Left kidney (tissue), 8 donors: ENCODE measurements around the gene TOMM40L. TPM values are rescaled to one million over a fixed set of nuclear protein-coding genes. Genes with fewer than 3 reads are reported as not detected.
A peak's percentile ranks its signal among the peaks of the same experiment; 100 is the strongest.

ENCODE experiments used
- DNase-seq: peaks from one replicate; pipeline ENCODE4 v3.0.0-alpha.2; 2013
- long read RNA-seq, 8 donors: transcript quantifications; one replicate each; lab custom pipeline, GENCODE V29; 2026
- polyA plus RNA-seq: library from polyadenylated mRNA; unstranded; fragments of 120-200 nt; gene quantifications from one replicate; pipeline ENCODE4 v1.2.1, GENCODE V29; 2013; ENCODE audit not compliant: insufficient read length

TOMM40L gene
- polyA plus RNA-seq: 14.4 TPM
- long read RNA-seq, donor 1, partial matches to known transcripts: 0 of 5 reads
- long read RNA-seq, donor 1, other reads (novel, unspliced or antisense): 0 of 5 reads
- long read RNA-seq, donor 2, partial matches to known transcripts: 0 of 5 reads
- long read RNA-seq, donor 2, other reads (novel, unspliced or antisense): 0 of 5 reads
- long read RNA-seq, donor 3, transcript TOMM40L-202 (10 exons, 2,708 nt): major isoform, 6 of 7 reads
- long read RNA-seq, donor 3, partial matches to known transcripts: 0 of 7 reads
- long read RNA-seq, donor 3, other reads (novel, unspliced or antisense): 0 of 7 reads
- long read RNA-seq, donor 4: 0 reads
- long read RNA-seq, donor 5, transcript TOMM40L-202 (10 exons, 2,708 nt): major isoform, 5 of 15 reads
- long read RNA-seq, donor 5, partial matches to known transcripts: 9 of 15 reads
- long read RNA-seq, donor 5, other reads (novel, unspliced or antisense): 0 of 15 reads
- long read RNA-seq, donor 6, partial matches to known transcripts: 0 of 4 reads
- long read RNA-seq, donor 6, other reads (novel, unspliced or antisense): 0 of 4 reads
- long read RNA-seq, donor 7, transcript TOMM40L-202 (10 exons, 2,708 nt): major isoform, 7 of 7 reads
- long read RNA-seq, donor 7, partial matches to known transcripts: 0 of 7 reads
- long read RNA-seq, donor 7, other reads (novel, unspliced or antisense): 0 of 7 reads
- long read RNA-seq, donor 8: 0 reads

DNA sequence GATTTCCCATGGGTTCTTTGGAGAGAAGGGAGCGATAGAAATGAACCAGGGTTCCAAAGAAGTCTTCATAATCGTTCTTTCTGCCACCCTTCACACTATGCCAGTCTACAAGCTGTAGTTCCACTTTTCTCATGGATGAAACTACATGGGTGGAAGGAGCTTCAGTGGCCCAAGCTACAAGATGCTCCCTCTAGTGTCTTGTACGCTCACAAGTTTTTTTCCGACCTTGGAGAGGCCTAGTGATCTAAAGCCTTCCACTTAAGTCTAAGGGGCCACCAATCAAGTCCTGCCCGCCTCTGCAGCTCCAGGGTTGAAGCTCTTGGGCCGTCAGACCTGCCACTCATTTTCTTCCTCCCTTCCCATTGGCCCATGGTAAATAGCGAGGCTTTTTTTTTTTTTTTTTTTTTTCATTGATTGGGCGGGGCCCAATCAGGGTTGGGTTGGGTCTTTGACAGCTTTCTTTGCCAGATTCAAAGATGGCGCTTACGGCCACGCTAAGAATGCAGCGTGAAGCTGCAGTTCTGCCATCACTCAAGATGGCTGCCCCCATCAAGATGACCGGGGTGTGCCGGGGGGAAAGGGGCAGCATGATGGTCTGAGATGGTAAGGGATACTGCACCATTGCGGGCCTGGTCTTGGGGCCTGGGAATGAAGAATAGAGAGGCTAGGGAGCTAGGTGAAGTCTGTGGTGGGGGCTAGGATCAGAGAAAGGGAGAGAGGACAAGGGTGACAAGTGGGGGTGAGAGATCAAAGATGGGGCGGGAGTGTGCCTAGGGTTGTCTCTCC lies at the start of gene TOMM40L:
Gene TOMM40L, plus strand, starts transcription at position 527 of the 786 bp plus-strand sequence. CDS start 430 bp downstream, outside the sequence.
- peak; percentile 97 for DNase-seq

DNA sequence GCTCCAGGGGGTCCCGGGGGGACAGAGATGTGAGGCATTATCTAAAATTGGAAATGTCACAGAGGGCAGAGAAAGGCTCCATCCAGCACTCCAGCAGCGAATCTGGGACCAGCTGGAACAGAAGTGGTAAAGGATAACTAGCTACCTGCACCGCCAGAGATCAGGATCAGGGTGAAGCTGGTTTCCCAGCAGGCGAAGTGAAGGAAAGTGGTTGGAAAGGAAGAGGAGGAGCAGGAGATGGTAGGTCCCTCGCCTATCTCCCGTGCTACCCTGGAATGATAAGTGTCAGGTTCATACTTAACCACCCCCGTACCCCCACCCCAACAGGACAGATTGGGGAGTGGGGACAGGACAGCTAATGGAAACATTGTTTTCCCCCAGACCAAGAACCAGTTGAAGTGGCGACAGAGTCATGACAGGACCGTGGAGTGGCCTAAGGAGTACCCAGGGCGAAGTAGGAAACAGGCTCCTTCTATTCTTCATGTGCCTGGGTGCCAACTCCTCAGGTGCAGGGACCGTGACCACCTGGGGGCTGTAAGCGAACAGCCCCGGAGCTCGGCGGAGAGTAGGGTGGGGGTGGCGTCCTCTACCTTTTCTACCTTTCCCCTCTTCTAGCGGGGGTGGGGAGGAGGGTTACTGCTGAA lies 49.3 kb upstream of the TOMM40L start:
- no peak for DNase-seq

DNA sequence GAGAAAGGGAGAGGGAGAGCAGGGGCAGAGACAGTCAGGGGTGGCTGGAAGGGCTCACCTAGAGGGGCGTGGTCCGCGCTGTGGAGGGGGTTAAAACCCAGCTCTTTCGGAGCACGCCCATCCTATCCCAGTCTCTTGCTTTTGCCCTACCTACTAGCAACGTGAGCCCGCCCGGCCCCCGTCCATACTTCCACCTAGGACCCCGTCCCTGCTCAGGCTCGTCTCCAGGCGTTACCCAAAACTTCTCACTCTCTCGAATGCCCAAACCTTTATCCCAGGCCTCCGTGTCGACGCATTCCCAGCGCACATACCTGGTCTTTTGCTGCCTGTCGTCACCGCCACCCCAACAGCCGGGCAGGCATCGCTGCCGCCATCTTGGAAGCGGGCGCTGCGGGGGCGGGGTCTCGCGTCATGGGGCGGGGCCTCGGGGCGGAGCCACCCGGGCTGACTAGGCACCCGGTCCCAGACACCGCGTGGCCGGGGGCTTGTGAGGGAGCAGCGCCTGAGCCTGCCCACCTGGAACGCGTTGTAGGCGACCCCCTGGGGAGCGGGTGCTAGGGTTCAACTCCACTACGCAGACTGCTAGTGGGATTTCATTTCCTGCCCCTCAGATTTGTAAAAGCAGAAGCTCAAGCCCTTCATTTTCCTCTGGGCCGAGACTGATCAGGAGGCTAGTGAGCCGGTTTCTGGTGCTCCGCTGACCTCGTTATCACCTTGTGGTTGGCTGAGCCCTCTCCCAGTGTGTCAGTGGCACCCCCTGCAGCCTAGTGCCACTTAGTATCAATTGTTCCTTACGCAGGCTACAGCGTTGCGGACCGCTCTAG lies 48.5 kb upstream of the TOMM40L start, which contains the start of gene B4GALT3:
Gene B4GALT3, minus strand, starts transcription at position 396 of the 824 bp plus-strand sequence. CDS start 1,447 bp downstream, outside the sequence.
- peak; percentile 81 for DNase-seq

DNA sequence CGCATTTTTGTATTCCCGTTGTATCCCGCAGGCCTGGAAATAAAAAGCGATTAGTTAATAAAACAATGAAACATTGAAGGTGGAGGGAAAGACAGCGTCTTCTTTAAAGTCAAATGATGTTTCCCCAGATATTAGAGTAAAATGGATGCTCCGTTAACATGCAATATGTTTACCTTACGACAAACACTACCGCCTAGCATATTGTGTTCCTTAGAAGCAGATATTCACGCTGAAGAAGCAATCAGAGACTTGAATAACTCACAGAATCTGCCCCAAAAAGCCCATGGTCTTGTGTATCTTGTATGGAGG lies 48.0 kb upstream of the TOMM40L start:
- DNase-seq: no peak

DNA sequence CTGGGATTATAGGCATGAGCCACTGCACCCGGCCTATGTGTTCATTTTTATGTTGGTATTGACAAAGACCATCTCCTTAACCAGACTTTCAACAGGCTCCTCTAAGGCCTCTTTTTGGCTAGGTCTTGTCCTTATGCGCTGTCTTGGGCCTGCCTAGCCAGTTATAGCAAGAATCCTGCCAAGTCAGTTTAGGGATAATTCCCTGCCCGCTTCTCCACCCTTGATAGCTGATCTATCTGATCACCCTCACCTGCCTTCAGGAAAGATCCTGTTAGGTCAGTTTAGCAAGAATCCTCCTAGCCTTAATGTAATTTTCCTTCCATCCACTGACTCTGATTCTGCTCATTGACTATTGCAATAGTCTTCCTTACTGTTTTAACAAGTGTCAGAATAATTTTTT lies 46.2 kb upstream of the TOMM40L start:
- no peak for DNase-seq

DNA sequence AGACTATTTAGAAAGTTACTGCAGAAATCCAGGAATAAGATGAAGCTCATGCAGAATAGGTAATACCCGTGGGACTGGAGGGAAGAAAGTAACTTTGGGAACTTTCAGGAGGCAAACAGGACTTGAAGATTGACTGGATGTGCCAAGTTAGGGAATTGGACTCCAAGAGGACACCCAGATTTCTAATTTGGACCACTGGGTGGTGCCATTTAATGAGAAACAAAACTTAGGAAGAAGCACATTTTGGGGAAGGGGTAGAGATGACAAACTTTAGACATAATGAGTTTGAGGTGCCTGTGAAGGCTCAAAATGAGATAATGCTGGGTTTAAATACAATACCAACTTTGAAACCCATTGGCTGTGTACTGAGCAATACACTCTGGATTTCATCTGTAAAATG lies 45.2 kb upstream of the TOMM40L start:
- no peak for DNase-seq

DNA sequence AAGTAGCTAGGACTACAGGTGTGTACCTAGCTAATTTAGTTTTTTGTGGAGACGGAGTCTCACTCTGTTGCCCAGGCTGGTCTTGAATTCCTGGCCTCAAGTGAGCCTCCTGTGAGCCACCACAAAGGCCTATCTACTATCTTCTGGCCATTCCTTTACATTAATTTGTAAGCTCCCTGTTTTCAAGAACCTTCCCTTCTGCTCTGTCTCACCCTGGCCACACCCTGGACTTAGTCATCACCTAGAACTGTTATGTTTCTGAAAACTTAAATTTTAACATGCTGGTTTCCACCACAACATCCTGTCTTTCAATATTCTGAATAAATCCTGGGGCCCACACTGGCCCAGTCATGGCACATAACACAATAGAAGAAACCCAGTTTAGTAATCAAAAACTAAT lies 43.6 kb upstream of the TOMM40L start:
- no peak for DNase-seq

DNA sequence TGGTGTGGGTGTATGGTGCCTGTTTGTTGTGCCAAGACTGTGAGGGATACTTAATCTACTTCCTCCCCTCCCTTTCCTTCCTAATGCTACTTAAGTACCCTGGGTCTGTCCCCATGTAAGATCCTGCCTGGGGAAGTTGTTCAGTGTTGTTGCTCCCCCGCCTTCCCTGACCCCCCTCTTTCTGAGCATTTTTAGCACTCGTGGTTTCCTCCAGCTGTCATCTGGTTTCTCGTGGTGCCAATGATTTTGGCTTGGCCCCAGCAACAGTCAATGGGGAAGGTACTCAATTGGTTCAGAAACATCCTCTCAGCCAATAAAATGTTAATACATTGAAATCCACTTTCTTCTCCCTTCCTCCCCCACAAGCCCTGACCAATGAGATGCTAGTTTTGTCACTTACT lies 40.6 kb upstream of the TOMM40L start:
- DNase-seq: peak; percentile 22

DNA sequence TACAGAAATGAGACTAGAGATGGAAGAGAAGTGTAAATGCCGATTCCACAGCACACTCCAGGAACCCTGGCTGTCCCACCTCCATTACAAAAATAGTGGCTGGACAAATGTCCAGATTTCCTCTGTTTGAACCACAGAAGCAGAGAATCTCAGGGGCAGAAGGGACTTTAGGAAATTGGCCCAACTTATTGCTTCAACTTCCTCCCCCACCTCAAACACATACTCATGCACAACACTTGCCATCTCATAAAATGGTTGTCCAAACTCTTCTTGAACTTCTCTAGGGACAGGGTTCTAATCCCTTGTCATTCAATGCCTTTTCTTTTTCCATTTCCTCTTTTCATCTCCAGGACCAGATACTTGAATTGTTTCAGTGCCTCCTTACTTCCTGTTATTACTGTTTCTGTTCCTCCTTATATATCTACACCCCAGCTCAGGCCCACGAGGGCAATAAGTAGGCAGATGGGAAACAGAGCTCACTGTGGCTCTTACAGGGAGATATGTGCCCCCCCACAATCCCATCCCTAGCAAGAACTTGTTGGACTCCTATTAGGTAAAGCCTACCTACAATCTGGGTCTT lies 40.0 kb upstream of the TOMM40L start:
- DNase-seq: no peak

DNA sequence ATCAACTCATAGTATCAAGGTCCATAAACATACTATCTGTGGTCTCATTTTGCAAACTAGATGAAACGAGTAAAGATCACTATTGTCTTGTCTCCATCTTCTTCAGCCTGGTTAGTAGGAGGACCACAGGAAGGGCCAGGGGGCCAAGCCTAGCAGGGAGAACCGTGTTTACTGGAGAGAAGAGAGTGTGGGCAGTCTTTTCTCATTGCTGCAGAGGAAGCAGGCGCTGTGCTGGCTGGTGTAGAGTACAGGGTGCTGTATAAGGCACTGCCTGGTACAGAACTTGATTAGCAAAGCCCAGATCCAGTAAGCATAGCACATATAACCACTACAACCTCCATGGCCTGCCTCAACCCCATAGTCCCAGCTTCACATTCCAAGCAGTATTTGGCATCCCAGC lies 38.5 kb upstream of the TOMM40L start:
- no peak for DNase-seq

DNA sequence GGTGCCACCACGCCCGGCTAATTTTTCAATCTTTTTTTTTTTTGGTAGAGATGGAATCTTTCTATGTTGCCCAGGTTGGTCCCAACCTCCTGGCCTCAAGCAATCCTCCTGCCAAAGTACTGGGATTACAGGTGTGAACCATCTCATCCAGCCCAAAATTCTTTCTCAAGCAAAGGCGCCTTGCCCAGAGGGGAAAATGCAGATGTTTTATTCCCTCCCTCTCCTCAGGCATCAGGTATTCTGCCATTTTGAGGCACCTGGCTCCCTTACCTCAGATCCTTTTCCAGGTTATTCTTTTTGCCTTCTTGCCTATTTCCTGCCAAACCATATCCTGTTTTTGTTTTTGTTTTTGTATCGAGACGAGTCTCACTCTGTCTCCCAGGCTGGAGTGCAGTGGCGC lies 37.5 kb upstream of the TOMM40L start:
- no peak for DNase-seq

DNA sequence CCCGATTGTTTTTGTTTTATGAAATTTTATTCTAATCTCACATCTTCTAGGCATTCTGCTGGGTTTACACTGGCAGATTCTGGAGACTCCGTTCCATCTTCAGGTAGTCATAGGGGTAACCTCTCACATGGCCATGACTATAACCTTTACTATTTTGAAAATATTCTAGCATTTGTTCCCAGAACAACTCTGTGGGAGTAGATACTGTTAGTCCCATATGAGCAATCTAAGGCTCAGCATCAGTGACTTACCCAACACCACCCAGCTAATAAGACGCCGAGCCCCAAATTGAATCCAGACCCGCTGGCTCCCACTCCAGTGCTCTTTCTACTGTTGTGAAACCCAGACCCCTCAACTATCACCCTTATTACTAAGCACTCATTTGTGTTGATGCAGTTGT lies 36.8 kb upstream of the TOMM40L start:
- no peak for DNase-seq

DNA sequence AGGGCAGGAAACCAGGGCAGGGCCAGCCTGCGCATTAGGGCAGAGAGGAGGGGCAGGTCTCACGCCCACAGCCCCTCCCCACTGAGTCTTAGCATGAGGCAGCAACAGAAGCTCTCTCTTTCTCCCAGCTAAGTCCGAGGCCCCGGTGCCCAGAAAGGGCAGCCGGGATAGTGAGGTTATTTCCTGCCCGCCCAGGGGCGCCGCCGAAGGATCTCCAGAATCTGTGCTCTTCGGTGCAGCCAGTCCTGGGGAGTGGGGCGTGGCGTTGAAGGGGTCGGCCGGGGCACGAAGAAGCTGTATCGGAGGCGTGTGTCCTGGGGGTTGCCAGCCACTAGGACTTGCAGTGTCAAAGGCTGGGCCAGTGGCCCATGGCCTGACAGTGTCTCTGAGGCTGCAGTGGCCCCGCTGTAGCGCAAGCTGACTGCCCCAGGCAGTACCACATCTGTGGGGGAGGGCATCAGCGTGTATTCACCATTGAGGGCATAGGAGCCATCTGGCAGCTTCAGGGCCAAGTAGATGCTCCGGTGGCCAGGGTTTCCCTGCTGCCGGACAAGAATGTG lies 34.8 kb upstream of the TOMM40L start:
- no peak for DNase-seq

DNA sequence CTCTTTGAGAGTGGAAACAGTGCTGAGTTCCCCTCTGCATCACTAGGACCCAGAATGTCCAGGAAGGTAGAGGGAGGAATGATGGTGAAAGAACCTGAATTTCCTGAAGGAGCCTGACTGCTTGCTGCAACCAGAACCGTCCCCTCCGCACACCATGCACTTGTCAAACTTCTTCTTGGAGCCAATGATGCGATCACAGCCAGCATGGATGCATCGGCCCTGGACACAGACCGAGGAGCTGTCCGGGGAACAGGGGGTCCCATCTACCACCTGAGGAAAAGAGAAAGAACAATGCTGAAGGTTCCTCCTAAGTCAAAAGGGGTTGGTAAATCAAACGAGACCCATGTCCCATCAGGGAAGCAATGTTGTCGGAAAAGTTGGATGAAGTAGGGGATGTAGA lies 33.9 kb upstream of the TOMM40L start:
- no peak for DNase-seq

DNA sequence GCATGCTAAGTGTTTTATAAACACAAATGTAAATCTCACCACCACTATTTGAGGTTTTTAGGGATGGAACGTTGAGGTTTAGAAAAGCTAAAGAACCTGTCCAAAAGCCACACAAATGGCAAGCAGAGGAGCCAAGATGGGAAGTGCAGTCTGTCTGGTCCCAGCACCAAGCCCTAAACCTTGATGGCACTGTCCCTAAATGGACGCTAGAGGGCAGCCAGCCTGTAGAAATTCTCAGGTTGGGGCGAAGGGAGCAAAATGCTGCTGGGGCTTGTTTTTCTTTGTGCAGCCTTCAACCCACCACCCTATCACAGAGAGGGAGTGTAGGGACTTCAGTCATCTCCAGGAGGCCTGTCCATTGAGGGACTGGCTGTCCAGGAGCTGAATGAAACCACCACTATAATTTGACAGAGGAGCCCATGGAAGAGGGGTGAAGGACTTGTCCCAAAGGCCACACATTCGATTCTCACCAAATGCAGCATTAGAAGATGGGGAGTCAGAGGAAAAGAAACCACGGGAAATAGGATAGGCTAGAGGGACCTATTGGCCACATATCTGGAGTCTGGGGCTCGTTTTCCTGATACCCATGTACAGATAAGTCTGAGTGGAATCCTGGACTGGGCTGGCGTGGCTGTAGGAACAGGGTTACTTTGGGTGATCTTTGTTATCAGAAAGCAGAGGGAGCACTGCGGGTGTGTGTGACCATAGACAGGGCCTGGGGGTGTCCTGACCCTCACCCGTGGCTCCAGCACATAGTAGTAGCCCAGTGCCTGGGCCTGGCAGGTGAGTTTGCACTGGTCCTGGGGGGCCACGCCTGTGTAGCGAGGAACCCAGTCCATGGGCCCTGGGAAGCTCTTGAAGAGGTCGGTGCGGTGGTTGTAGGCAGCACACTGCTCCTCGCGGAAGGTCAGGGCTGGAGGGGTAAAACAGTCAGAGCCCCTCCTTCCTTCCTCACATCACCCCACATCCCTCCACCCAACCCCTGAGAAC lies 33.1 kb upstream of the TOMM40L start:
- DNase-seq: peak; percentile 68

DNA sequence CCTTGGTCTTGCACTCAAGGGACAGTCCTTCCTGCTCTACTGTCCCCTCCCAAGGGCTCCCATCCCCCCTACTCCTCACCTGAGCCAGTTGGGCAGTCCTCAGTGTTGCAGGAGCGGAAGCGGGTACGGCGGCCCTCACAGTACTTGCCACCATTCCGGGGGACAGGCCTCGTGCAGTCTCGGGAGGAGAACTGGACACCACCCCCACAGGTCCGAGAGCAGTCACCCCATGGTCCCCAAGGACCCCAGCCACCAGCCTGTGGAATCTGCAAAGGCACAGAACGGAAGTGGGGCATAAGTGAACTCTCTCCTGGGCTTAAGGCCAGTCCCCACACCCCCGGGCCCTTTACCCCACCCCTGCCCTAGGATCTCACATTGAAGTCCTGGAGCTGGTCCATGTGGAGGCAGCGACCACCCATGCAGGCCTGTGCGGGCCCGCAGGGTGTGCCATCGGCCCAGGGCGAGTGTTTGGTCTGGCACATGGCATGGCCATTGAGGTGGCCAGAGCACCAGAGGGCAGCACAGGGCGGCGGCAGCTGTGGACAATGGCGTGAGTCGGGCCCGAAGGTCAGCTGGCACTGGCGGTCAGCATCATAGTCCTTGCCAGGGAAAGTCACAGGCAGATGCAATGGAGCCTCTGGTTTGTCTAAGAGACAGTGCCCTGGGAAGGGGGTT lies 32.2 kb upstream of the TOMM40L start:
- DNase-seq: no peak

DNA sequence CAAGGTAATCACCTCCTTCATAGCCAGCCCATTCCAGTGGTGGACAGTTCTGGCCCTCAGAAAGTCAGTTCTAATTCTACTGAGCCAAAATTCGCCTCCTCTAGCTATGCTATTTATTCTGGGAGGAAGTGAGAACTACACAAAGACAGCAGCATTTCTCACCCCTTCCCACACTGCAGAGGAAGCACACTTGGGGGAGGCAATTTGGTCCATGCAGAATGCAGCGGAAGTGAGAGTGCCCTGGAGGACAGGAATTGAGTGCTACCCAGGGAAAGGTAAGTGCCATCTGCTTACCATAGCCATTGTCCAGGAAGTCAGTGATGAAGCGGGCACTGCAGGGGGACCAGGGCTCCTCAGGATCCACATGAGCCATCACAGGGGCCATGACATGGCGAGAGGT lies 30.7 kb upstream of the TOMM40L start:
- no peak for DNase-seq

DNA sequence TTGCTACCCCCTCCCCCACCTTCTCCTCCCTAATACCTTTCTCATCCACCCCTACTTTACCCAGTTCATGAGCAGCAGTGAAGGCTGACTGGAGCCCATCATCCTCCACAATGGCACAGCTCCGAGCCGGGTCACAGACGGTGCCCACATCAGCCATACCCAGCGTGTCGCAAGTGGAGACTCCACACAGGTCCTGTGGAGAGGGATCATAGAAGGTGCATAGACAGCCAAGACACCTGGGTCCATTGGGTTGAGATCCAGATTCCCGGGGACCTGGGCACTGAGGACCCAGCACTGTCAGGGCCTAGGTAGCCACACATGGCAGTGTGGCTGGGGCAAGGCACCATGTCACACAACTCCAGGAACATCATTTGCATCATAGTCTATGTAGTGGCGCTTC lies 29.7 kb upstream of the TOMM40L start:
- DNase-seq: no peak
